GM12878 (cell line): ENCODE measurements around the gene ENOX1. TPM values are rescaled to one million over a fixed set of nuclear protein-coding genes. Genes with fewer than 3 reads are reported as not detected.

Experiments used
- CEBPZ ChIP-seq: fragments of 150-350 bp; IDR thresholded peaks from 2 replicates; pipeline ENCODE4 v1.6.1; 2016; ENCODE audit warnings: low read depth, low read length
- HCFC1 ChIP-seq: fragments of 150-350 bp; IDR thresholded peaks from 2 replicates; pipeline ENCODE4 v1.6.1; 2014; ENCODE audit warnings: low read length
- HDAC2 ChIP-seq: fragments of 200-600 bp; sonication (generic); IDR thresholded peaks from 2 replicates; pipeline ENCODE4 v1.6.1; 2017
- IKZF2 ChIP-seq, 2 experiments: fragments of 450-650 bp; IDR thresholded peaks; 2 replicates each; pipeline ENCODE4 v1.6.1; 2017; ENCODE audit warnings: mild to moderate bottlenecking in 2 of 2, moderate library complexity in 2 of 2
- NBN ChIP-seq: fragments of 450-650 bp; IDR thresholded peaks from 2 replicates; pipeline ENCODE4 v1.6.1; 2016
- NKRF ChIP-seq: fragments of 450-650 bp; conservative IDR thresholded peaks from 2 replicates; pipeline ENCODE4 v1.6.1; 2017; ENCODE audit warnings: mild to moderate bottlenecking, moderate library complexity
- NR2C2 ChIP-seq: IDR thresholded peaks from 2 replicates; pipeline ENCODE4 v1.6.1; 2011; ENCODE audit warnings: borderline replicate concordance, low read depth; ENCODE audit not compliant: control insufficient read depth, insufficient read length
- NR2F1 ChIP-seq: fragments of 450-650 bp; conservative IDR thresholded peaks from 2 replicates; pipeline ENCODE4 v1.6.1; 2017; ENCODE audit warnings: mild to moderate bottlenecking
- PKNOX1 ChIP-seq: fragments of 450-650 bp; IDR thresholded peaks from 2 replicates; pipeline ENCODE4 v1.6.1; 2016; ENCODE audit warnings: mild to moderate bottlenecking
- SPI1 ChIP-seq: IDR thresholded peaks from 2 replicates; pipeline ENCODE4 v1.6.1; 2011; ENCODE audit warnings: low read depth, mild to moderate bottlenecking, low read length, moderate library complexity, borderline replicate concordance; ENCODE audit not compliant: insufficient read depth
- STAT3 ChIP-seq: IDR thresholded peaks from 2 replicates; pipeline ENCODE4 v1.6.1; 2011; ENCODE audit warnings: low read depth, low read length, improper control_type of control experiment
- ZBTB40 ChIP-seq: fragments of 450-650 bp; IDR thresholded peaks from 2 replicates; pipeline ENCODE4 v1.6.1; 2016; ENCODE audit warnings: mild to moderate bottlenecking, moderate library complexity, borderline replicate concordance
- polyA plus RNA-seq, 11 experiments: library from polyadenylated mRNA; depleted of rRNA in 4 of 11; unstranded in 6 of 11; stranded (reverse) in 5 of 11; fragments of >200 nt; fragmentation: Nextera tagmentation in 4 of 11; fragmentation: Illumina TruSeq in 1 of 11; extraction: Ambion mirVana in 4 of 11; extraction: Trizol in 1 of 11; gene quantifications; 1 replicate in 1 of 11; 2 replicates in 10 of 11; pipeline versions ENCODE4 v1.2.1 to v1.2.3, GENCODE V29; 2011 to 2016; ENCODE audit warnings: inconsistent platforms in 2 of 11, missing spikeins in 2 of 11, low read depth in 1 of 11
- total RNA-seq, 4 experiments: library from RNA; depleted of rRNA in 3 of 4; stranded (reverse); fragments of >200 nt in 3 of 4; fragmentation: Illumina TruSeq in 1 of 4; extraction: Trizol in 1 of 4; gene quantifications; 2 replicates each; pipeline versions ENCODE4 v1.2.1 to v1.2.3, GENCODE V29; 2013 to 2021

Gene ENOX1
- total and polyA plus RNA-seq, 10 of the 15 experiments (the other 5 are each of a cell fraction or from before 2014, with no cell fraction given): 0.11 to 0.26 (median 0.15) TPM

GRCh38 chr13:43240278-43240677 is 546.5 kb downstream of the ENOX1 start (continued):
- TF ChIP-seq PKNOX1 (no peak), STAT3 (no peak), HCFC1 (no peak), SPI1 (peak; percentile 94), NR2F1 (no peak), IKZF2 (IDR thresholded peaks at IDR 0.05) (peak; percentile 37 to 62; a peak in 2 of 4 replicates), NKRF (no peak), HDAC2 (no peak), NBN (0 out of 2 replicates have a peak, but pooled peaks have one; percentile 63), ZBTB40 (no peak), NR2C2 (no peak), CEBPZ (no peak)
